AG08395 (cell line): ENCODE measurements around the gene FBXO42.
"Not testable (repeated sequence)": the region's sequence is repeated elsewhere in the genome, so short reads cannot be mapped to it uniquely, and the experiment has no call there.

ENCODE experiments used
- DNase-seq: peaks from one replicate; pipeline ENCODE4 v3.0.0; 2012; ENCODE audit warnings: mixed read lengths, low spot score

FBXO42 gene

DNA sequence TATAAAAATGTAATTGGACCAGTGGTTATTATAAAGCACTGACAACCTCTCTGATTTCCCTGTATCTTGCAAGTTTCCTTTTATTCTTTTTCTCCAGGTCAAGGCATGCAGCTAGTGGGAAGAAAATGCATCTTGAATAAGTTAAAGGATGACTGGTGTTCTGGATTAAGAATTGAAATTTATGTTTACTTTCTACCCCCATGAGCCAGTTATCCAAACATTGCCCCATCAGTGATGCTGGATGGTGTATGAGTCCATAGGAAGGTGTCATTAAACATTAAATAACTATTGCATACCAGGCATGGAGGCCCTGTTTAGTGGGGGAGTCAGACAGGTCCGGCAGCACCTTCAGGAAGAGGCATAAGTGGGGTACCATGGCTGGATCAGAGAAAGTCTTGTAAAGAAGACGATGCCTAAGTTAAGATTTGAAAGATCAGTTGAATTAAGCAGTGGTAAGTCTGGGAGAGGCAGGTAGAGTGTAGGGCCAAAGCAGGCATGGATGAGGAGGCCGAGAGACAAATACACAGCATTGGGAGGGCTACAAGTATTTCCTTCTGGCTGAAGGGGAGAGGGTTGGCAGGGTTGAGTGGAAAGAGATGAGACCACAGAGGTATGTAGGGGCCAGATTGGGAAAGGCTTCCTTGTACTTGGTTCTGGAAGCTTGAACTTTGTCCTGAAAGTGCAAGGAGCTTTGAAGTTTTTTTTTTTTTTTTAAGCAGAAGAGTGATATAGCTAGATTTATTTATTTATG is 20.4 kb upstream of the FBXO42 start:
- DNase-seq = no peak

- peak; percentile 52 for DNase-seq
These were observed 19.4 kb upstream of the FBXO42 start for GRCh38 chr1:16371725-16372124.

GRCh38 chr1:16369821-16370220 is 17.5 kb upstream of the FBXO42 start:
- DNase-seq = no peak

GRCh38 chr1:16367968-16368890 is 15.9 kb upstream of the FBXO42 start:
- DNase-seq = no peak

DNA sequence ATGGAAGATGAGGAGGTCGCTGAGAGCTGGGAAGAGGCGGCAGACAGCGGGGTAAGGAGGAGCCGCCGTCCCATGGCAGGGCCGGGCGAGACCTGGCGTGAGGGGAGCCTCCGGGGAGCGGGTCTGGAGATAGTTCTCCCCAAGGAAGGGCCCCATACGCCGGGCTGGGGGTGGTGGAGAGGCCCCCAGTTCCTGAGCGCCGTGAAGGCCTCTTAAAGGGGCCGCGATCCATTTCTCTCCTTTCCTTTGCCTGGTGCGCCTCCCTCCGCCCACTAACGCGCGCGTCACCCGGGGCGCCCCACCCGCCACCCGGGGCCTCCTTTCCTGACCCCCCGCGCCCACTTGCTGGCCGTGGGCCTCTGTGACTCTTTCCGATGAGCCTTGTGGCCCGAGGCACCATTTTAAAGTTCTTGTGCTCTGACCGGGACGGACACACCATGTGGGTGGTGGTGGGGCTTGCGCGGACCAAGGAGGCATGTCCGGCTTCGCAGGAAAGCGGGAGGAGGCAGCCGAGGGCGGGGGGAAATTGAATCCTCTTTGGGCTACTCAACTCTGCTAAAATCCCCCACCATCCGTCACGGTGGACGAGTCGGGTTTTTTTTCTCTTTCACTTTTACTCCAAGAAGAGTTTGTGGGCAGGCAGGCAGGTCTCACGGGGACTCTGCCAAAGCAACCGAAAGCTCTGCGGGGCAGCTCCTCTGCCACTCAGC is 15.1 kb upstream of the FBXO42 start:
- peak; percentile 83 for DNase-seq

- peak; percentile 97 for DNase-seq
These were observed 14.5 kb upstream of the FBXO42 start, which contains the start of gene SZRD1 for GRCh38 chr1:16366722-16367257. SZRD1 (plus strand) TSS chr1:16367242; CDS start chr1:16367258, 16 bp downstream.

DNA sequence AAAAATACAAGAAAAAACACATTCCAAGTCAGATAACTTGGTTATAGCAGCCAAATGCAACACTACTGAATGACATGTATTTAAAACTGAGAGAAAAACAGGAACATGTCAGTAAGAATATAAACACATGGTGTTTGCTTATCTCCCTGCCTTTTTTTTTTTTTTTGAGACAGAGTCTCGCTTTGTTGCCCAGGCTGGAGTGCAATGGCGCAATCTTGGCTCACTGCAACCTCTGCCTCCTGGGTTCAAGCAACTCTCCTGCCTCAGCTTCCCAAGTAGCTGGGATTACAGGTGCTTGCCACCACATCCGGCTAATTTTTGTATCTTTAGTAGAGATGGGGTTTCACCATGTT is 12.8 kb upstream of the FBXO42 start:
- DNase-seq = not testable (repeated sequence)

- no peak for DNase-seq
These were observed 4.6 kb upstream of the FBXO42 start for GRCh38 chr1:16356867-16357266.

DNA sequence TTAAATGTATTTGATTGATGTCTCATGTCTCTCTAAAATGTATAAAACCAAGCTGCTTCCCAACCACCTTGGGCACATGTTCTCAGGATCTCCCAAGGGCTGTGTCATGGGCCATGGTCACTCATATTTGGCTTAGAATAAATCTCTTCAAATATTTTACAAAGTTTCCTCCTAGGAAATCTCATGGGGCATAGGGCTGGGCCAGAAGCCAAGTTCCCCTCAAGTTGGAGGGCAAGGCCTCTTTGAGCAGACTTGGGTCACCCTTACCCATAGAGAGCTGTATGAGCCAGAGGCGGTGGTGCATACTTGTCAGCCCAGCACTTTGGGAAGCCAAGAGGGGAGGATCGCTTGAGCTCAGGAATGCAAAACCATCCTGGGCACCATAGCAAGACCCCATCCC is 2.3 kb upstream of the FBXO42 start:
- DNase-seq = no peak

GRCh38 chr1:16352842-16353535 is 709 bp upstream of the FBXO42 start:
- no peak for DNase-seq

DNA sequence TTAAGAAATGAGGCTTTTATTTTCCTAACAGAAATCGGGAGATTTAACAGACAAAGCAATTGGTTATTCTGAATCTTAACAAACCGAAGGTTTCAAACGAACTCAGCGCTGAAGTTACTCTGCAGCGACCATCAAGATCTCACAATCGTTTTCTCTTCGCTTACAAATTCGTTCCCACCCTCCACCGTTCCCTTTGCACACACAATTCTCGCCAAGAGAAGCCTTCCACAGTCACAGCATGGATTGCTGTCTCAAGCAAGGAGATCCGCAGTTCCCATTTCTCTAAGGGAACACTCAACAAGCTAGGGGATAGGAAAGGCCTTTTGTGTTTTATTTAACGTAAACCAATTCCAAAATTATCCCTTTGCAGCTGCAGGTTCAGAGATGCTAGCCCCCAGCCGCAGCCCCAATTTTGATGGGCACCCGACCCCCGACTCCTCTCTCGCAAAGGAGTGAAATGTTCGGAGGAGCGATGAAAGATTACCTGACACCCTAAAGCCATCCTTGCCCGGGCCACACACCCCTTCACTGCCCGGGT is 755 bp downstream of the FBXO42 start:
- no peak for DNase-seq

DNA sequence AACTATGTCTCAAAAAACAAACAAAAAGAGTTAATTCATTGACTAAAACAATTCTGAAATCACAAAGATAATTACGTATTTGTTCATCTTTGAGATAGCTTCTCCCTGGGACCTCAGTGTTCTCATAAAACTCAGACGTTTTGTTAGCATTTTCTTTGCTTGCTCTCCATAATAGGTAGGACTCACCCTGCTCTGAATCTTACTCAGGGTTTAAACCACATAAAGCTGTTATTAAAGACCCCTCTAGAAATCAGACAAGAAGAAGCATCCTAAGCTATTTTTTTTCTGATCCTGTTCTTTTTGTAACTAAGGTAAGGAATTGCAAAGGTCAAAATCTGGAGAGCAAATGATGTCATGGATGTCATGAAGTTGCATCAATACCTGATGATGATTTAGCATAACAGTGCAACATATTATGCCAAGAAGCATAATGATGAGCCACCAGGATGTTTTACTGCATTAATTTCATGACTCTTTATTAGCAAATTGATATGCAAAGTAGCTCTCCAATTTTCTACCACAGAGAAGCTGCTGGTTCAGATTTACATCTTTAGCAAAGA is 2.4 kb downstream of the FBXO42 start:
- DNase-seq = no peak

DNA sequence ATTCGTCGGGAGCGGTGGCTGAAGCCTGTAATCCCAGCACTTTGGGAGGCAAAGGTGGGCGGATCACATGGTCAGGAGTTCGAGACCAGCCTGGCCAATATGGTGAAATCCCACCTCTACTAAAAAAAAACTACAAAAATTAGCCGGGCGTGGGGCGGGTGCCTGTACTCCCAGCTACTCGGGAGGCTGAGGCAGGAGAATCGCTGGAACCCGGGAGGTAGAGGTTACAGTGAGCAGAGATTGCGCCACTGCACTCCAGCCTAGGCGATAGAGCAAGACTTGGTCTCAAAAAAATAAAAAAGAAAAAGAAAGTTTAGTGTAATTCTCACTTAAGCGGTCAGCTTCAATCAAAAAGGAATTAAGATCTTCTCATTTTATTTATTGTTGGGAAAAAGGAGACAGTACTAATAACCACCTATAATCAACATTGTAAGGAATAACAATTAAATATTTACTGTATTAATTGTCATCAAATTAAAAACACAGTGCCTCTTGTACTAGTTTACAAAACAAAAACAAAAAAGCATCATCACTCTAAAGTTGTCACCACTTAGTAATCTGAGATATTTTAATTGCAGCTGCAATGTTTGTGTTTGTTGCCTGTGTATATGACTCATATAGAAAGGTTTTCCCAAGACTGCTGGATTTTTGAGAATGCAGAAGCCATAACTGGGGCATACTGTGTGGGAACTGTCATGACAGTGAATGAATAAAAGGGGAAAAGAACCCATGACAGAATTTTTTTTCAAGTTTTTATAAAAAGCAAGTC is 3.7 kb downstream of the FBXO42 start:
- DNase-seq = peak; percentile 81

- not testable (repeated sequence) for DNase-seq
These were observed 9.0 kb downstream of the FBXO42 start for GRCh38 chr1:16343276-16343675.

DNA sequence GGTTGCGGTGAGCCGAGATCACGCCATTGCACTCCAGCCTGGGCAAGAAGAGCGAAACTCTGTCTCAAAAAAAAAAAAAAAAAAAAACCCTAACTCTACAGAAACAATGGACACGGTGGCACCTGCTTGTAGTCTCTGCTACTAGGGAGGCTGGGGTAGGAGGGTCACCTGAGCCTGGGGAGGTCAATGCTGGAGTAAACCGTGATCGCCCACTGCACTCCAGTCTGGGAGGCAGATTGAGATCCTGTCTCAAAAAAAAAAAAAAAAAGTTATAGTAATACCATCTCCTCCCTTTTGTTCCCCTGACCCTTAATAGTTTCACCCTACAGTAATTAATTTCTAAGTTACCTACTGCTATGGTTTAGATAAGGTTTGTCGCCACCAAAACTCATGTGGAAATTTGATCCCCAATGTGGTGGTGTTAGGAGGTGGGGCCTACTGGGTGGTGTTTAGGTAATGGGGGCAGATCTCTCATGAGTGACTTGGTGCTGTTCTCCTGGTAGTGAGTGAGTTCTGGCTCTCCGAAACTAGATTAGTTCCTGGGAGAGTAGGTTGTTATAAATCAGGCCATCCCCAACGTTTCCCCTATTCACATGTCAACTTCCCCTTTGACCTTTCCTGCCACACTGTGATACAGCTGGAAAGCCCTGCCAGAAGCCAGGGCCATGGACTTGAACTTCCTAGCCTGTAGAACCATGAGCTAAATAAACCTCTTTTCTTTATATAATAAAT is 9.8 kb downstream of the FBXO42 start:
- DNase-seq = no peak

- no peak for DNase-seq
These were observed 11.6 kb downstream of the FBXO42 start for GRCh38 chr1:16340673-16341072.

GRCh38 chr1:16338961-16339360 is 13.3 kb downstream of the FBXO42 start:
- DNase-seq = no peak

- DNase-seq = no peak
These were observed 17.5 kb downstream of the FBXO42 start for GRCh38 chr1:16334655-16335340.

DNA sequence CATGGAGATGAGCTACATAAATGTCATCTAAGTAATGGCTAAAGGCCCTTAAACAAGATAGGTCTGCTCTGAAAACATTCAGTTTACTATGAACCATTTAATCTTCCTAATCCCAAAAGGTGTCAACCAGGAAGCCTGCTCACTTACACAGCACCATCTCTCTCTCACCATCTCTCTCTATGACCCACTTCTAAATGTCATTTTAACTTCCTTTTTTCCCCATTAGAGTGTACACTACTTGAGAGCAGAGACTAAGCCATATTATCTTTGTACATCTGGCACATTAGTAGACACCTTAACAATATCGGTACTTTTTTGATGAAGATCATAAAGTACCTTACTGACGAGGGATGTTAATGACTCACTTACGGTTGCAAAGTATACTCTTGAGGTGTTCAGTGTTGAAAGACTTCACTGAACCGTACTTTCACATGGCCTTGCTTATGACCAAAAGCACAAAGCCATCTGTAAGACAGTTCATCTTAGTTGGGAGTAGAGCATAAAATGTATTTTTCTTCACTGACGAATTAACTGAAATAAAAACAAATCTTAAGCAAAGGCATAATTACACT is 25.4 kb downstream of the FBXO42 start:
- no peak for DNase-seq
